Small intestine (tissue), 16 donors: ENCODE measurements around the gene RALB. TPM values are rescaled to one million over a fixed set of nuclear protein-coding genes. Genes with fewer than 3 reads are reported as not detected.

Experiments used
- DNase-seq, 2 donors: peaks; one replicate each; pipeline versions ENCODE4 v3.0.0 to v3.0.0-alpha.2; 2013
- FAIRE-seq: peaks from 2 replicates; lab custom pipeline; 2012; peaks lifted over from hg19 to GRCh38; lab: Jason Lieb, UNC
- H3K27ac ChIP-seq, 3 donors: one replicate each; pipeline ENCODE4 v1.5.1; 2013; ENCODE audit warnings: low read length in 2 of 3, mild to moderate bottlenecking in 2 of 3, control low read depth in 1 of 3, inconsistent platforms in 1 of 3, low read depth in 1 of 3, moderate library complexity in 1 of 3
- H3K27me3 ChIP-seq, 3 donors: one replicate each; pipeline ENCODE4 v1.6.1; 2013; ENCODE audit warnings: low read length in 3 of 3, inconsistent platforms in 1 of 3; ENCODE audit not compliant: control insufficient read depth in 3 of 3, insufficient read depth in 3 of 3
- H3K36me3 ChIP-seq, 3 donors: one replicate each; pipeline ENCODE4 v1.6.1; 2013; ENCODE audit warnings: low read length in 3 of 3, inconsistent platforms in 1 of 3, low read depth in 1 of 3, mild to moderate bottlenecking in 1 of 3, moderate library complexity in 1 of 3; ENCODE audit not compliant: control insufficient read depth in 3 of 3, insufficient read depth in 2 of 3
- H3K4me1 ChIP-seq, 3 donors: one replicate each; pipeline ENCODE4 v1.6.1; 2013; ENCODE audit warnings: low read length in 2 of 3, inconsistent platforms in 1 of 3, low read depth in 1 of 3, mild to moderate bottlenecking in 1 of 3, moderate library complexity in 1 of 3; ENCODE audit not compliant: control insufficient read depth in 3 of 3, insufficient read depth in 2 of 3
- H3K4me3 ChIP-seq, 3 donors: one replicate each; pipeline ENCODE4 v1.5.1; 2013; ENCODE audit warnings: low read length in 3 of 3, control low read depth in 1 of 3, inconsistent platforms in 1 of 3, low read depth in 1 of 3, mild to moderate bottlenecking in 1 of 3, moderate library complexity in 1 of 3
- H3K9me3 ChIP-seq, 2 donors: one replicate each; pipeline ENCODE4 v1.6.1; 2013; ENCODE audit warnings: low read depth in 1 of 2, low read length in 1 of 2; ENCODE audit not compliant: control insufficient read depth in 2 of 2, insufficient read depth in 1 of 2
- WGBS, 3 donors: extraction: QIAGEN DNeasy Blood & Tissue Kit; methylation state at CpG; one replicate each; pipeline ENCODE4 v1.1.7; 2013; 5-methylcytosine and 5-hydroxymethylcytosine counted together
- long read RNA-seq, 10 donors: transcript quantifications; one replicate each; lab custom pipeline, GENCODE V29; 2026
- polyA plus RNA-seq, 4 donors: library from polyadenylated mRNA; stranded (reverse) in 3 of 4; unstranded in 1 of 4; fragments of 200-250 nt in 3 of 4; fragments of 120-200 nt in 1 of 4; gene quantifications; one replicate each; pipeline versions ENCODE4 v1.2.1 to v1.2.3, GENCODE V29; 2013
- donor health status: healthy with polysubstance abuse.
- donor health status: control.
- donor health status: control.
- donor health status: Bipolar disorder and iron deficiency.
- donor health status: healthy.

RALB gene
- polyA plus RNA-seq = 100 to 1,000 TPM in 1 of 4 donors, 10 to 100 TPM in 3; 61.8 to 141 (median 75.3) TPM
- long read RNA-seq, donor 1 = 0 reads
- long read RNA-seq, donor 2, transcript RALB-201 (5 exons, 2,344 nt) = major isoform, 14 of 31 reads
- long read RNA-seq, donor 2, partial matches to known transcripts = 15 of 31 reads
- long read RNA-seq, donor 2, other reads (novel, unspliced or antisense) = 0 of 31 reads
- long read RNA-seq, donor 3, transcript RALB-203 (5 exons, 1,252 nt) = minor isoform, 5 of 44 reads
- long read RNA-seq, donor 3, transcript RALB-201 (5 exons, 2,344 nt) = major isoform, 12 of 44 reads
- long read RNA-seq, donor 3, partial matches to known transcripts = 27 of 44 reads
- long read RNA-seq, donor 3, other reads (novel, unspliced or antisense) = 0 of 44 reads
- long read RNA-seq, donor 4, partial matches to known transcripts = 0 of 2 reads
- long read RNA-seq, donor 4, other reads (novel, unspliced or antisense) = 0 of 2 reads
- long read RNA-seq, donor 5, transcript RALB-201 (5 exons, 2,344 nt) = major isoform, 8 of 10 reads
- long read RNA-seq, donor 5, partial matches to known transcripts = 0 of 10 reads
- long read RNA-seq, donor 5, other reads (novel, unspliced or antisense) = 0 of 10 reads
- long read RNA-seq, donor 6, transcript RALB-203 (5 exons, 1,252 nt) = minor isoform, 11 of 78 reads
- long read RNA-seq, donor 6, transcript RALB-201 (5 exons, 2,344 nt) = major isoform, 24 of 78 reads
- long read RNA-seq, donor 6, partial matches to known transcripts = 43 of 78 reads
- long read RNA-seq, donor 6, other reads (novel, unspliced or antisense) = 0 of 78 reads
- long read RNA-seq, donor 7 = 0 reads
- long read RNA-seq, donor 8, partial matches to known transcripts = 0 of 3 reads
- long read RNA-seq, donor 8, other reads (novel, unspliced or antisense) = 0 of 3 reads
- long read RNA-seq, donor 9, partial matches to known transcripts = 0 of 8 reads
- long read RNA-seq, donor 9, other reads (novel, unspliced or antisense) = 0 of 8 reads
- long read RNA-seq, donor 10, transcript RALB-201 (5 exons, 2,344 nt) = major isoform, 21 of 54 reads
- long read RNA-seq, donor 10, transcript RALB-203 (5 exons, 1,252 nt) = minor isoform, 19 of 54 reads
- long read RNA-seq, donor 10, partial matches to known transcripts = 14 of 54 reads
- long read RNA-seq, donor 10, other reads (novel, unspliced or antisense) = 0 of 54 reads

GRCh38 chr2:120252225-120253020, at the start of gene RALB:
Gene RALB, plus strand, starts transcription at chr2:120252852. Its CDS starts 25,813 bp downstream, at chr2:120278665.
- DNase-seq = peak; percentile 99 to 100
- WGBS, 3 donors = 0 to 1% (median 1%) methylated on average over 52 to 71 of the region's 71 CpGs
- peak within 1 kb of the TSS; percentile 80 to 83 (median 82) for H3K4me3 ChIP-seq
- peaks cover 0 to 3% of the 10 kb centered on the region in 2 donors for H3K9me3 ChIP-seq
- FAIRE-seq = no peak
- peak within 1 kb of the TSS; percentile 75 to 93 (median 88) for H3K27ac ChIP-seq
- H3K27me3 ChIP-seq = peaks cover 0 to 3% (median 0%) of the 10 kb centered on the region in 3 donors
- peaks cover 0 to 3% (median 0%) of the 10 kb centered on the region in 3 donors for H3K36me3 ChIP-seq
- peaks cover 0 to 13% (median 4%) of the 10 kb centered on the region in 3 donors for H3K4me1 ChIP-seq

- DNase-seq = no peak
- no peaks in the 10 kb centered on the region for H3K36me3 ChIP-seq
- no peak overlapping the region for H3K27ac ChIP-seq
- H3K27me3 ChIP-seq = no peaks in the 10 kb centered on the region
- 60 to 68% (median 60%) methylated on average over 10 of the region's 10 CpGs for WGBS, 3 donors
- peaks cover 0 to 7% of the 10 kb centered on the region in 2 donors for H3K9me3 ChIP-seq
- H3K4me3 ChIP-seq = no peak overlapping the region
- peaks cover 0 to 6% (median 2%) of the 10 kb centered on the region in 3 donors for H3K4me1 ChIP-seq
- FAIRE-seq = no peak
These were observed 49.2 kb upstream of the RALB start for GRCh38 chr2:120203251-120204021.

GRCh38 chr2:120204022-120204405, 48.6 kb upstream of the RALB start:
- Histone ChIP-seq H3K27ac (no peak overlapping the region), H3K27me3 (no peaks in the 10 kb centered on the region), H3K4me1 (peaks cover 0 to 6% (median 2%) of the 10 kb centered on the region in 3 donors), H3K9me3 (peaks cover 0 to 7% of the 10 kb centered on the region in 2 donors), H3K36me3 (no peaks in the 10 kb centered on the region), H3K4me3 (no peak overlapping the region)
- FAIRE-seq (no peak), DNase-seq (no peak)
- WGBS, 3 donors = 83 to 90% (median 88%) methylated on average over 5 of the region's 5 CpGs

GRCh38 chr2:120204417-120204816, 48.2 kb upstream of the RALB start:
- Histone ChIP-seq H3K9me3 (peaks cover 0 to 7% of the 10 kb centered on the region in 2 donors), H3K27me3 (no peaks in the 10 kb centered on the region), H3K36me3 (no peaks in the 10 kb centered on the region), H3K4me3 (no peak overlapping the region), H3K4me1 (peaks cover 0 to 6% (median 2%) of the 10 kb centered on the region in 3 donors), H3K27ac (no peak overlapping the region)
- FAIRE-seq (no peak), DNase-seq (no peak)
- 53 to 71% (median 53%) methylated on average over 3 of the region's 3 CpGs for WGBS, 3 donors

GRCh38 chr2:120204945-120205670, 47.5 kb upstream of the RALB start:
- Histone ChIP-seq H3K9me3 (peaks cover 0 to 7% of the 10 kb centered on the region in 2 donors), H3K36me3 (no peaks in the 10 kb centered on the region), H3K27me3 (no peaks in the 10 kb centered on the region), H3K4me1 (peaks cover 0 to 6% (median 2%) of the 10 kb centered on the region in 3 donors), H3K4me3 (no peak overlapping the region), H3K27ac (peak overlapping the region in 1 of 3 donors; percentile 56)
- WGBS, 3 donors = 82 to 91% (median 86%) methylated on average over 12 of the region's 12 CpGs
- no peak for FAIRE-seq
- no peak for DNase-seq

- Histone ChIP-seq H3K9me3 (peaks cover 0 to 7% of the 10 kb centered on the region in 2 donors), H3K27ac (peak overlapping the region in 1 of 3 donors; percentile 56), H3K27me3 (no peaks in the 10 kb centered on the region), H3K4me1 (peaks cover 0 to 6% (median 2%) of the 10 kb centered on the region in 3 donors), H3K4me3 (no peak overlapping the region), H3K36me3 (no peaks in the 10 kb centered on the region)
- DNase-seq (peak; percentile 47 to 75), FAIRE-seq (no peak)
- 61 to 66% (median 63%) methylated on average over 8 of the region's 8 CpGs for WGBS, 3 donors
These were observed 46.5 kb upstream of the RALB start for GRCh38 chr2:120206022-120206581.
